SK-N-SH (cell line): ENCODE data around the gene CANX. TPM values are rescaled to one million over a fixed set of nuclear protein-coding genes. Genes with fewer than 3 reads are reported as not detected.

Source experiments
- CTCF ChIA-PET: fragments of 300-600, 350-600 bp; formaldehyde crosslinking; extraction: SDS; loops from one replicate; lab custom pipeline; 2021; lab: Yijun Ruan, JAX
- POLR2A ChIA-PET: fragments of 350-600 bp; sonication (Branson Sonifier 250); formaldehyde crosslinking; extraction: SDS; loops from one replicate; lab custom pipeline; 2020; ENCODE audit warnings: antibody characterized with exemption, inconsistent platforms; lab: Yijun Ruan, JAX
- DNase-seq: peaks from one replicate; pipeline ENCODE4 v3.0.0; 2012
- H2AFZ ChIP-seq: fragments of 200-600 bp; sonication (generic); 2 replicates; pipeline ENCODE4 v1.8.1; 2016; ENCODE audit warnings: antibody characterized with exemption, mild to moderate bottlenecking, low read depth
- H3F3A ChIP-seq: fragments of 200-600 bp; sonication (generic); replicated peaks from 2 replicates; pipeline ENCODE3; 2016; ENCODE audit warnings: antibody characterized with exemption, mild to moderate bottlenecking; ENCODE audit not compliant: insufficient read depth
- H3K27ac ChIP-seq, 2 experiments: fragments of 200-500 bp in 1 of 2; fragments of 200-600 bp in 1 of 2; sonication (Bioruptor generic) in 1 of 2; sonication (generic), shearing (Covaris generic) in 1 of 2; 2 replicates each; pipeline versions ENCODE4 v1.5.1 to v1.6.1; 2014 to 2016; ENCODE audit warnings: low read depth in 2 of 2, inconsistent platforms in 1 of 2, low read length in 1 of 2, mild to moderate bottlenecking in 1 of 2, mixed read lengths in 1 of 2
- H3K27me3 ChIP-seq: fragments of 200-600 bp; sonication (generic), shearing (Covaris generic); 2 replicates; pipeline ENCODE4 v1.6.1; 2016; ENCODE audit warnings: mixed run types; ENCODE audit not compliant: insufficient read depth
- H3K36me3 ChIP-seq, 2 experiments: fragments of 200-500 bp in 1 of 2; fragments of 200-600 bp in 1 of 2; sonication (Bioruptor generic) in 1 of 2; sonication (generic) in 1 of 2; replicated peaks in 1 of 2; 2 replicates each; pipeline versions ENCODE3 to v1.5.1; 2014 to 2016; ENCODE audit warnings: low read length in 1 of 2, mild to moderate bottlenecking in 1 of 2; ENCODE audit not compliant: insufficient read depth in 2 of 2, control insufficient read depth in 1 of 2
- H3K4me1 ChIP-seq, 2 experiments: fragments of 200-500 bp in 1 of 2; fragments of 200-600 bp in 1 of 2; sonication (Bioruptor generic) in 1 of 2; sonication (generic), shearing (Covaris generic) in 1 of 2; 2 replicates each; pipeline versions ENCODE4 v1.5.1 to v1.6.1; 2014 to 2016; ENCODE audit warnings: low read depth in 1 of 2, low read length in 1 of 2, mixed run types in 1 of 2; ENCODE audit not compliant: insufficient read depth in 2 of 2, control insufficient read depth in 1 of 2
- H3K4me2 ChIP-seq: fragments of 200-600 bp; sonication (generic), shearing (Covaris generic); 2 replicates; pipeline ENCODE4 v1.6.1; 2017; ENCODE audit warnings: mixed run types
- H3K4me3 ChIP-seq, 2 experiments: fragments of 200-500 bp in 1 of 2; fragments of 200-600 bp in 1 of 2; sonication (Bioruptor generic) in 1 of 2; sonication (generic), shearing (Covaris generic) in 1 of 2; 2 replicates each; pipeline versions ENCODE4 v1.5.1 to v1.8.1; 2014 to 2016; ENCODE audit warnings: low read depth in 2 of 2, inconsistent platforms in 1 of 2, low read length in 1 of 2, mild to moderate bottlenecking in 1 of 2, mixed read lengths in 1 of 2, moderate library complexity in 1 of 2
- H3K79me2 ChIP-seq: fragments of 200-600 bp; sonication (generic); 2 replicates; pipeline ENCODE4 v1.8.1; 2017; ENCODE audit warnings: mild to moderate bottlenecking; ENCODE audit not compliant: insufficient read depth
- H3K9ac ChIP-seq: fragments of 200-600 bp; sonication (generic); 2 replicates; pipeline ENCODE4 v1.6.1; 2017; ENCODE audit warnings: mixed run types
- H3K9me2 ChIP-seq: fragments of 200-600 bp; sonication (generic); 2 replicates; pipeline ENCODE4 v1.6.1; 2017; ENCODE audit warnings: mixed run types
- H3K9me3 ChIP-seq: fragments of 200-600 bp; sonication (generic); 2 replicates; pipeline ENCODE4 v1.6.1; 2017; ENCODE audit warnings: mixed run types, mild to moderate bottlenecking, moderate library complexity
- H4K20me1 ChIP-seq: fragments of 200-600 bp; sonication (generic); 2 replicates; pipeline ENCODE4 v1.6.1; 2017; ENCODE audit warnings: mild to moderate bottlenecking, mixed run types; ENCODE audit not compliant: insufficient read depth
- CHD2 ChIP-seq: fragments of 150-350 bp; IDR thresholded peaks from 2 replicates; pipeline ENCODE4 v1.6.1; 2018; ENCODE audit warnings: low read length; ENCODE audit not compliant: partially characterized antibody
- EP300 ChIP-seq, 2 experiments: IDR thresholded peaks; 2 replicates each; pipeline versions ENCODE4 v1.4.0 to v1.6.1; 2012; ENCODE audit warnings: borderline replicate concordance in 1 of 2, low read depth in 1 of 2, low read length in 1 of 2
- EZH2phosphoT487 ChIP-seq: fragments of 200-600 bp; sonication (generic); IDR thresholded peaks from 2 replicates; pipeline ENCODE4 v1.6.1; 2017; ENCODE audit warnings: low read depth, mixed run types, mild to moderate bottlenecking, antibody characterized with exemption, moderate library complexity, borderline replicate concordance
- FOSL2 ChIP-seq: IDR thresholded peaks from 2 replicates; pipeline ENCODE4 v1.4.0; 2012; ENCODE audit warnings: low read depth, mild to moderate bottlenecking, moderate library complexity, borderline replicate concordance
- FOXJ3 ChIP-seq: sonication (generic); formaldehyde crosslinking; IDR thresholded peaks from 2 replicates; pipeline ENCODE4 v1.5.1; 2020; ENCODE audit warnings: mild to moderate bottlenecking, missing genetic modification reagents
- GABPA ChIP-seq: IDR thresholded peaks from 2 replicates; pipeline ENCODE4 v1.4.0; 2012; ENCODE audit warnings: low read depth, mild to moderate bottlenecking
- IRF3 ChIP-seq: fragments of 150-350 bp; IDR thresholded peaks from 2 replicates; pipeline ENCODE4 v1.6.1; 2016; ENCODE audit warnings: mild to moderate bottlenecking, low read depth, low read length
- JUND ChIP-seq: IDR thresholded peaks from 2 replicates; pipeline ENCODE4 v1.4.0; 2012
- MAX ChIP-seq: IDR thresholded peaks from 2 replicates; pipeline ENCODE4 v1.4.0; 2012; ENCODE audit warnings: low read depth
- MXI1 ChIP-seq: IDR thresholded peaks from 2 replicates; pipeline ENCODE4 v1.6.1; 2012; ENCODE audit warnings: mild to moderate bottlenecking, low read depth, low read length, improper control_type of control experiment
- NRF1 ChIP-seq: IDR thresholded peaks from 2 replicates; pipeline ENCODE4 v1.6.1; 2012; ENCODE audit warnings: low read depth, mild to moderate bottlenecking, low read length
- PBX3 ChIP-seq: IDR thresholded peaks from 2 replicates; pipeline ENCODE4; 2012
- RAD21 ChIP-seq: IDR thresholded peaks from 2 replicates; pipeline ENCODE4 v1.6.1; 2012; ENCODE audit warnings: mild to moderate bottlenecking, low read length
- RCOR1 ChIP-seq: fragments of 150-350 bp; IDR thresholded peaks from 2 replicates; pipeline ENCODE4 v1.6.1; 2017; ENCODE audit warnings: antibody characterized with exemption, low read length
- RXRA ChIP-seq: IDR thresholded peaks from 2 replicates; pipeline ENCODE4 v1.4.0; 2012; ENCODE audit warnings: low read depth, mild to moderate bottlenecking, borderline replicate concordance
- SIN3A ChIP-seq: IDR thresholded peaks from 2 replicates; pipeline ENCODE4 v1.6.1; 2012; ENCODE audit warnings: low read depth, mild to moderate bottlenecking, low read length, moderate library complexity, borderline replicate concordance
- TCF12 ChIP-seq: IDR thresholded peaks from 2 replicates; pipeline ENCODE4 v1.4.0; 2012
- TEAD4 ChIP-seq: IDR thresholded peaks from 2 replicates; pipeline ENCODE4 v1.4.0; 2012; ENCODE audit warnings: mild to moderate bottlenecking, borderline replicate concordance; ENCODE audit not compliant: insufficient read depth
- USF1 ChIP-seq: IDR thresholded peaks from 2 replicates; pipeline ENCODE4 v1.4.0; 2012; ENCODE audit warnings: low read depth, borderline replicate concordance
- ZBTB33 ChIP-seq: IDR thresholded peaks from 2 replicates; pipeline ENCODE4 v1.4.0; 2012; ENCODE audit warnings: low read depth, borderline replicate concordance
- WGBS: methylation state at CpG from one replicate; pipeline ENCODE4 v1.1.6; 2017; ENCODE audit warnings: low lambda C conversion rate; 5-methylcytosine and 5-hydroxymethylcytosine counted together
- polyA plus RNA-seq, 3 experiments: library from polyadenylated mRNA; depleted of rRNA; stranded (reverse); fragments of >200 nt; gene quantifications; 2 replicates each; pipeline ENCODE4 v1.2.3, GENCODE V29; 2012

The CANX gene
- polyA plus RNA-seq, 1 of the 3 experiments (the other 2 are of a cell fraction): 215 TPM

GRCh38 chr5:179729303-179729702, 30.5 kb downstream of the CANX start:
- Histone ChIP-seq H3K4me3 (no peak overlapping the region; a peak in 1 of 4 replicates), H3K9me2 (no peaks in the 10 kb centered on the region), H4K20me1 (peaks cover 10% of the 10 kb centered on the region), H3K27me3 (no peaks in the 10 kb centered on the region), H3K9ac (no peak overlapping the region), H3K27ac (no peak overlapping the region)
- TF ChIP-seq TCF12 (no peak), SIN3A (no peak), RXRA (no peak), FOXJ3 (CRISPR knock-in tag) (no peak)
- TF ChIP-seq, all 33 proteins: peak for 0
- 92% methylated on average over 4 of the region's 4 CpGs for WGBS
- no peak for DNase-seq
- H3F3A ChIP-seq: peaks cover 65% of the 10 kb centered on the region
- no peak overlapping the region for H3K4me2 ChIP-seq
- ChIA-PET POLR2A (no interaction called here), CTCF (interaction anchor here (1.5 kb wide), 1 partner anchor 34 kb away, joined by 4 read pairs; no protein-coding TSS in a partner anchor)
- H3K36me3 ChIP-seq: peaks cover 58 to 72% of the 10 kb centered on the region in 2 experiments
- H3K79me2 ChIP-seq: peaks cover 36% of the 10 kb centered on the region
- H3K4me1 ChIP-seq: peaks cover 5 to 6% of the 10 kb centered on the region in 2 experiments; a peak in 2 of 4 replicates
- H2AFZ ChIP-seq: no peak overlapping the region
- no peaks in the 10 kb centered on the region for H3K9me3 ChIP-seq

GRCh38 chr5:179729727-179730126, 31.0 kb downstream of the CANX start:
- H2AFZ ChIP-seq: no peak overlapping the region
- no peaks in the 10 kb centered on the region for H3K9me2 ChIP-seq
- ChIA-PET POLR2A (no interaction called here), CTCF (interaction anchor here (1.5 kb wide), 1 partner anchor 34 kb away, joined by 4 read pairs; no protein-coding TSS in a partner anchor)
- no peaks in the 10 kb centered on the region for H3K9me3 ChIP-seq
- peaks cover 8 to 10% of the 10 kb centered on the region in 2 experiments; a peak in 2 of 4 replicates for H3K4me1 ChIP-seq
- H3K4me2 ChIP-seq: no peak overlapping the region
- H3K79me2 ChIP-seq: peaks cover 37% of the 10 kb centered on the region
- TF ChIP-seq JUND (no peak), FOSL2 (no peak), RAD21 (no peak), EP300 (IDR thresholded peaks at IDR 0.05; ENCODE audit: borderline replicate concordance in 1 of 2, low read depth in 1 of 2, low read length in 1 of 2) (no peak), NRF1 (no peak), RCOR1 (no peak), GABPA (no peak), ZBTB33 (no peak), TEAD4 (no peak), RXRA (no peak), CHD2 (no peak), EZH2phosphoT487 (no peak), PBX3 (no peak), SIN3A (no peak), USF1 (no peak), IRF3 (no peak), MAX (no peak), MXI1 (no peak)
- H3K27ac ChIP-seq: no peak overlapping the region
- H3K36me3 ChIP-seq: peaks cover 54 to 72% of the 10 kb centered on the region in 2 experiments
- 97% methylated on average over 3 of the region's 3 CpGs for WGBS
- H4K20me1 ChIP-seq: peaks cover 14% of the 10 kb centered on the region
- no peak for DNase-seq
- H3K4me3 ChIP-seq: no peak overlapping the region
- H3K9ac ChIP-seq: no peak overlapping the region
- H3F3A ChIP-seq: peaks cover 61% of the 10 kb centered on the region
- H3K27me3 ChIP-seq: no peaks in the 10 kb centered on the region
